Neural crest cell (in vitro differentiated cells): Measurements from ENCODE around the gene BARX1. TPM values are rescaled to one million over a fixed set of nuclear protein-coding genes. Genes with fewer than 3 reads are reported as not detected.
A peak's percentile ranks its signal among the peaks of the same experiment; 100 is the strongest.

ENCODE experiments used
- DNase-seq: peaks from one replicate; pipeline ENCODE4 v3.0.0; 2021; ENCODE audit warnings: low read depth, mixed read lengths, low spot score
- H3K27ac Mint-ChIP-seq: one replicate; pipeline ENCODE4 v1.8.0; 2021; ENCODE audit warnings: mild to moderate bottlenecking, mixed read lengths; ENCODE audit not compliant: unreplicated experiment
- H3K27me3 Mint-ChIP-seq: 2 replicates; pipeline ENCODE4 v1.8.0; 2021; ENCODE audit warnings: low read depth, mild to moderate bottlenecking, mixed read lengths
- H3K36me3 Mint-ChIP-seq: 2 replicates; pipeline ENCODE4 v1.8.0; 2021; ENCODE audit warnings: low read depth, mild to moderate bottlenecking, mixed read lengths
- H3K4me1 Mint-ChIP-seq: 2 replicates; pipeline ENCODE4 v1.8.0; 2021; ENCODE audit warnings: mixed read lengths
- H3K4me3 Mint-ChIP-seq: one replicate; pipeline ENCODE4 v1.8.0; 2021; ENCODE audit warnings: mild to moderate bottlenecking, mixed read lengths
- H3K9me3 Mint-ChIP-seq: 2 replicates; pipeline ENCODE4 v1.8.0; 2021; ENCODE audit warnings: mixed read lengths
- total RNA-seq: library from RNA; stranded (reverse); gene quantifications from 2 replicates; pipeline ENCODE4 v1.2.1, GENCODE V29; 2021
- TF ChIP-seq, protein P1 (sequence below): fragments of 200-600 bp; sonication (generic); conservative IDR thresholded peaks from 2 replicates; pipeline ENCODE4 v1.5.0; 2021; ENCODE audit warnings: antibody characterized with exemption, mild to moderate bottlenecking

The BARX1 gene
- total RNA-seq, 1 donor from 2014 or later: 0.23 TPM

- no peaks in the 10 kb centered on the region for H3K9me3 Mint-ChIP-seq
- peaks cover 92% of the 10 kb centered on the region for H3K27me3 Mint-ChIP-seq
- peaks cover 6% of the 10 kb centered on the region for H3K36me3 Mint-ChIP-seq
- TF ChIP-seq, protein P1, sequence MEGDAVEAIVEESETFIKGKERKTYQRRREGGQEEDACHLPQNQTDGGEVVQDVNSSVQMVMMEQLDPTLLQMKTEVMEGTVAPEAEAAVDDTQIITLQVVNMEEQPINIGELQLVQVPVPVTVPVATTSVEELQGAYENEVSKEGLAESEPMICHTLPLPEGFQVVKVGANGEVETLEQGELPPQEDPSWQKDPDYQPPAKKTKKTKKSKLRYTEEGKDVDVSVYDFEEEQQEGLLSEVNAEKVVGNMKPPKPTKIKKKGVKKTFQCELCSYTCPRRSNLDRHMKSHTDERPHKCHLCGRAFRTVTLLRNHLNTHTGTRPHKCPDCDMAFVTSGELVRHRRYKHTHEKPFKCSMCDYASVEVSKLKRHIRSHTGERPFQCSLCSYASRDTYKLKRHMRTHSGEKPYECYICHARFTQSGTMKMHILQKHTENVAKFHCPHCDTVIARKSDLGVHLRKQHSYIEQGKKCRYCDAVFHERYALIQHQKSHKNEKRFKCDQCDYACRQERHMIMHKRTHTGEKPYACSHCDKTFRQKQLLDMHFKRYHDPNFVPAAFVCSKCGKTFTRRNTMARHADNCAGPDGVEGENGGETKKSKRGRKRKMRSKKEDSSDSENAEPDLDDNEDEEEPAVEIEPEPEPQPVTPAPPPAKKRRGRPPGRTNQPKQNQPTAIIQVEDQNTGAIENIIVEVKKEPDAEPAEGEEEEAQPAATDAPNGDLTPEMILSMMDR: no peak
- H3K27ac Mint-ChIP-seq: no peak overlapping the region
- DNase-seq: no peak
- peaks cover 28% of the 10 kb centered on the region for H3K4me1 Mint-ChIP-seq
- peak overlapping the region; percentile 66 for H3K4me3 Mint-ChIP-seq
Observed at GRCh38 chr9:93950619-93951601, 4.2 kb downstream of the BARX1 start.

DNA sequence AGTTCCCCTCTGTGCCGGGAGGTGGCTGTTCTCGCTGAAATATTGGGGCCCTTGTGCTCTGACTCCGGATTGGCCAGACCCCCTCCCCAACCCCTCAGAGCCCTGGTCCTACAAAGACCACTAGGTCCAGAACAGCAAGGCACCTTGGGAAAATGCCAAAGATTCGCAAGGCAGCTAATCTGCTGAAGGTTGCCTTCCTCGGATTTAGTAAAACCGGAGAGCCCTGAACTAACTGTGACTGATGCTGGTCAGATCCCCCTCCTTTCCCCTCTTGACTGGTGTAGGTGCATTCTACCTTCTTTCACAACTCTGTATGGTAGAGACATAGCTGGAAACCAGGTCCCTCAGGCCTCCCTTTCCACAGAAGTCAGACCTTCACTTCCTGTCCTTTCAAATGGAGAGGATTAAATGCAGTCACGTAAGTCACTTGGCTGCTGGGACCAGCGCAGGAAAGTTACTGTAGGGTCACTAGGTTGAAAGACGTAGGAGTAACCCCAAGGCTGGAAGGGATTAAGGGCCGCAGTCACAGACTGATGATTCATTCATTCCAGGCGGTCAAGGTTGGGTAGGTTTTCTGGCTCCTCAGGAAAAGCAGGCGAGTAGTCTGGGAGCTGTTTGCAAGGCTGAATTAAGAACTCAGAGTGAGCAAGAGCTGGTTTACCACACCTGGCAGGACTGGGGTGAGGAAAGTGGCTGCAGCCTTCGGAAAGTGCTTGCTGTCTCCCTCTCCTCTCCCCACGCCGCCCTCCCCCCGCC, 5.3 kb downstream of the BARX1 start:
- Mint-ChIP-seq H3K4me1 (peaks cover 22% of the 10 kb centered on the region), H3K27me3 (peaks cover 96% of the 10 kb centered on the region), H3K4me3 (peak overlapping the region; percentile 53), H3K36me3 (peaks cover 6% of the 10 kb centered on the region), H3K27ac (no peak overlapping the region), H3K9me3 (no peaks in the 10 kb centered on the region)
- DNase-seq: no peak
- TF ChIP-seq, protein P1: no peak

DNA sequence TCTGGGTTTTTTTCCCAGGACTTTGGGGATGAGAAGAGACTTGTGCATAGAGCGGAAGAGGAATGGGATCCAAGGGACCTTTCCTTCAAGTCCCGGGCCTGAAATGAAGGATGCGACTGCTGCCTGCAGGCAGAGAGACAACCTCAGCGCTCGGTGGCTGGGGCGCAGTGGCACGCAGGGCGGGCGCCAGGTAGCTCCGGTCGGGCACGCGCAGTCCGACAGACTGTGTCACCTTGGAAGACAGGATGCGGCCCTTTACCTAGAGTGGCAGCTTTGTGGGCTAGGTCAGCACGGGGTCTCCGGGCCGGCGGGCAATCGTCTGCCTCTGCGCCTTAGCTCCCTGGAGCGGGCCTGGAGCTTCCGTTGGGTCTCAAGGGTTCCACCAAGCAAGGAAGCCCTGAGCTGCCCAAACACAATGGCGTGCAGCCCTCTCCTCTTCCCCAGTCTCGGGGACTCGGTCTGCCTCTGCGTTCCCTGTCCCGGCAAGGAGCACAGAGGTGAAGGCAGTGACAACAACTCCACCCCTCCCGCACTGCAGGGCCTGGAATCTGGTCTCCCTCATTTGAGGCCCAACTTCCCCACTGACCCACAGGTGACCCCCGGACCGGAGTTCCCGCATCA, 6.0 kb downstream of the BARX1 start:
- peaks cover 6% of the 10 kb centered on the region for H3K36me3 Mint-ChIP-seq
- H3K9me3 Mint-ChIP-seq: no peaks in the 10 kb centered on the region
- H3K4me3 Mint-ChIP-seq: no peak overlapping the region
- H3K27me3 Mint-ChIP-seq: peaks cover 100% of the 10 kb centered on the region
- TF ChIP-seq, protein P1: no peak
- DNase-seq: no peak
- H3K4me1 Mint-ChIP-seq: peaks cover 22% of the 10 kb centered on the region
- H3K27ac Mint-ChIP-seq: no peak overlapping the region

- TF ChIP-seq, protein P1: no peak
- Mint-ChIP-seq H3K27ac (no peak overlapping the region), H3K4me1 (peaks cover 17% of the 10 kb centered on the region), H3K4me3 (no peak overlapping the region), H3K27me3 (peaks cover 100% of the 10 kb centered on the region), H3K9me3 (no peaks in the 10 kb centered on the region), H3K36me3 (peaks cover 6% of the 10 kb centered on the region)
- DNase-seq: no peak
Observed at GRCh38 chr9:93948441-93949072, 6.6 kb downstream of the BARX1 start.
